ENCODE results near the gene SAP30. TPM values are rescaled to one million over a fixed set of nuclear protein-coding genes. Genes with fewer than 3 reads are reported as not detected.

Gene SAP30
- total and polyA plus RNA-seq, 9 of the 15 experiments (the other 6 are each of a cell fraction or from before 2014, with no cell fraction given), result 5.9 to 51.1 (median 32.6) TPM

DNA sequence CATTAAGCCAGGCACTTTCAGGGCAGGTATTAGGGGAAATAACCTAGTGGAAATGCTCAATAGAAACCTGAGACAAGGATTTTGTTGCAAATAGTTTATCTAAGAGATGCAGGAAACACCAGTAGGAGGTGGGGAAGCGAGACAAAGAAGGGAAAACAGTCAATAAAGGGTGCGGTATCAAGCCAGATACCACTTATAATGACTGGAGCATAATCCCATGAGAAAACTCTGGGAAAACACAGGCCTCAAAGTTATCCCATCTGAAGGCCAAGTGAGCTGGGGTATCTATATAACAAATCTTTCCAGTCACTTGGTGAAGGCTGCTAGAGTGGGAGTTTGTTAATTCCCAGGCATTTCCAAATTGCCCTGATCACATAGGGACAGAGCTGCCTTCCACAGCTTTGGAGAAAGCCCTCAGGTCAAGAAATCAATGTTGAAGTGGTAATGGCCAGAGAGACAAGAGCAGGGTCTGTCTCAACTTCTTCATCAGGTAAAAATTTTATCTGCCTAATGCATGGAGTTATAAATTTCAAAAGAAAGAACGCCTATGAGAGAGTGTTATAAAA, 26.8 kb upstream of the SAP30 start:
- Histone ChIP-seq H3K27ac (ENCODE audit: extremely low read depth, low read depth, low read length) (no peak overlapping the region), H4K20me1 (replicated peaks; ENCODE audit: control insufficient read depth, insufficient read depth, low read length) (no peaks in the 10 kb centered on the region), H3K4me3 (no peak overlapping the region), H2AFZ (ENCODE audit: low read depth, low read length) (no peak overlapping the region), H3K27me3 (ENCODE audit: control insufficient read depth in 2 of 2, insufficient read depth in 2 of 2, low read length in 2 of 2) (no peaks in the 10 kb centered on the region), H3K4me2 (ENCODE audit: insufficient read depth, low read length) (no peak overlapping the region), H3K9me1 (ENCODE audit: control insufficient read depth, insufficient read depth, low read length) (no peaks in the 10 kb centered on the region), H3K36me3 (ENCODE audit: control insufficient read depth, insufficient read depth, low read length) (no peaks in the 10 kb centered on the region), H3K79me2 (ENCODE audit: control insufficient read depth, insufficient read depth, low read length) (no peaks in the 10 kb centered on the region), H3K9ac (ENCODE audit: insufficient read depth in 1 of 2, low read depth in 2 of 2, low read length in 2 of 2) (no peak overlapping the region), H3K4me1 (replicated peaks in 1 of 2; ENCODE audit: control insufficient read depth in 2 of 2, insufficient read depth in 2 of 2, low read length in 2 of 2) (no peaks in the 10 kb centered on the region), H3K9me3 (replicated peaks; ENCODE audit: control insufficient read depth, insufficient read depth, low read depth, low read length) (no peaks in the 10 kb centered on the region)
- 33% methylated on average over 3 of the region's 3 CpGs for WGBS (ENCODE audit: insufficient coverage, low coverage, missing lambda C conversion rate)
- no TSS peak for BruUV-seq (replicated peaks)
- POLR2A ChIA-PET, result interaction anchor here (0.6 to 4.8 kb wide), 4 partner anchors 8 to 110 kb away, joined by 3 to 39 read pairs (median 6); partner anchors contain the start of gene HMGB2
- intact Hi-C loops (cut with micrococcal nuclease) (no loop called here), in situ Hi-C loops (cut with MboI) (no loop called here)
- CTCF ChIA-PET (ENCODE audit: low intra/inter-chr PET ratio), result no interaction called here
- FAIRE-seq (no peak), ATAC-seq (no peak), DNase-seq (ENCODE audit: extremely low read depth in 1 of 4, low spot score in 3 of 4) (no peak)
- no peak for TF ChIP-seq ZNF696 (CRISPR knock-in tag; conservative IDR thresholded peaks at IDR 0.05)
- TF ChIP-seq, protein P1, sequence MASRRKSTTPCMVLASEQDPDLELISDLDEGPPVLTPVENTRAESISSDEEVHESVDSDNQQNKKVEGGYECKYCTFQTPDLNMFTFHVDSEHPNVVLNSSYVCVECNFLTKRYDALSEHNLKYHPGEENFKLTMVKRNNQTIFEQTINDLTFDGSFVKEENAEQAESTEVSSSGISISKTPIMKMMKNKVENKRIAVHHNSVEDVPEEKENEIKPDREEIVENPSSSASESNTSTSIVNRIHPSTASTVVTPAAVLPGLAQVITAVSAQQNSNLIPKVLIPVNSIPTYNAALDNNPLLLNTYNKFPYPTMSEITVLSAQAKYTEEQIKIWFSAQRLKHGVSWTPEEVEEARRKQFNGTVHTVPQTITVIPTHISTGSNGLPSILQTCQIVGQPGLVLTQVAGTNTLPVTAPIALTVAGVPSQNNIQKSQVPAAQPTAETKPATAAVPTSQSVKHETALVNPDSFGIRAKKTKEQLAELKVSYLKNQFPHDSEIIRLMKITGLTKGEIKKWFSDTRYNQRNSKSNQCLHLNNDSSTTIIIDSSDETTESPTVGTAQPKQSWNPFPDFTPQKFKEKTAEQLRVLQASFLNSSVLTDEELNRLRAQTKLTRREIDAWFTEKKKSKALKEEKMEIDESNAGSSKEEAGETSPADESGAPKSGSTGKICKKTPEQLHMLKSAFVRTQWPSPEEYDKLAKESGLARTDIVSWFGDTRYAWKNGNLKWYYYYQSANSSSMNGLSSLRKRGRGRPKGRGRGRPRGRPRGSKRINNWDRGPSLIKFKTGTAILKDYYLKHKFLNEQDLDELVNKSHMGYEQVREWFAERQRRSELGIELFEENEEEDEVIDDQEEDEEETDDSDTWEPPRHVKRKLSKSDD (conservative IDR thresholded peaks at IDR 0.05; ENCODE audit: low read length), result no peak
- TF ChIP-seq ZNF551 (CRISPR knock-in tag; IDR thresholded peaks at IDR 0.05), result no peak
- TF ChIP-seq RAD21 (CRISPR knock-in tag; conservative IDR thresholded peaks at IDR 0.05 in 1 of 2, IDR thresholded peaks at IDR 0.05 in 1 of 2), result no peak
- TF ChIP-seq ZNF695 (CRISPR knock-in tag; IDR thresholded peaks at IDR 0.05), result no peak
- TF ChIP-seq NCOA6 (IDR thresholded peaks at IDR 0.05), result no peak
- no peak for TF ChIP-seq ZFP30 (CRISPR knock-in tag; IDR thresholded peaks at IDR 0.05; ENCODE audit: borderline replicate concordance)
- no peak for TF ChIP-seq FOXM1 (IDR thresholded peaks at IDR 0.05; ENCODE audit: low read depth)
- no peak for TF ChIP-seq FOXM1 (CRISPR knock-in tag; IDR thresholded peaks at IDR 0.05; ENCODE audit: low read depth)
